Body of pancreas (tissue), 4 donors: Measurements from ENCODE around the gene CLCF1. TPM values are rescaled to one million over a fixed set of nuclear protein-coding genes. Genes with fewer than 3 reads are reported as not detected.

Experiments
- ATAC-seq: fragments of 150-250 bp; one replicate; pipeline ENCODE4 v1.9.1; 2016
- DNase-seq, 4 donors: peaks; one replicate each; pipeline ENCODE4 v3.0.0-alpha.2; 2019
- H3K27ac ChIP-seq, 4 donors: fragments of 200-600 bp; sonication (generic); 1 replicate in 3 of 4; 2 replicates in 1 of 4; pipeline versions ENCODE4 v1.5.1 to v1.6.1; 2016 to 2019; ENCODE audit warnings: mild to moderate bottlenecking in 1 of 4, mixed read lengths in 1 of 4, moderate library complexity in 1 of 4
- H3K27me3 ChIP-seq, 2 donors: fragments of 200-600 bp; sonication (generic); one replicate each; pipeline ENCODE4 v1.6.0; 2016; ENCODE audit warnings: mild to moderate bottlenecking in 1 of 2
- H3K36me3 ChIP-seq, 2 donors: fragments of 200-600 bp; sonication (generic); replicated peaks in 1 of 2; 2 replicates each; pipeline ENCODE4 v1.5.1; 2016; ENCODE audit warnings: low read depth in 2 of 2; ENCODE audit not compliant: insufficient read depth in 1 of 2
- H3K4me1 ChIP-seq: fragments of 200-600 bp; sonication (generic); one replicate; pipeline ENCODE4 v1.6.0; 2016
- H3K4me3 ChIP-seq, 2 donors: fragments of 200-600 bp; sonication (generic); 1 replicate in 1 of 2; 2 replicates in 1 of 2; pipeline ENCODE4 v1.5.1; 2016 to 2019
- H3K9me3 ChIP-seq, 3 donors: fragments of 200-600 bp; sonication (generic); 1 replicate in 2 of 3; 2 replicates in 1 of 3; pipeline ENCODE4 v1.5.1; 2016
- POLR2A ChIP-seq, 3 donors: fragments of 450-650 bp; IDR thresholded peaks; one replicate each; pipeline ENCODE4 v1.6.1; 2016; ENCODE audit warnings: antibody characterized with exemption in 3 of 3, mild to moderate bottlenecking in 2 of 3
- WGBS, 2 donors: methylation state at CpG; one replicate each; pipeline ENCODE4 v1.1.5; 2017; 5-methylcytosine and 5-hydroxymethylcytosine counted together
- intact Hi-C: fragments of 100-400 bp; cut with DNase I; formaldehyde crosslinking; loops from one replicate; pipeline ENCODE4 v1.15.1; 2023
- total RNA-seq, 2 donors: library from RNA; depleted of rRNA; stranded (reverse); fragments of >200 nt; gene quantifications; one replicate each; pipeline ENCODE4 v1.1.0, GENCODE V29; 2016
- TF ChIP-seq, protein P1 (sequence below), 7 experiments: fragments of 450-650 bp in 4 of 7; fragments of 200-600 bp in 3 of 7; sonication (generic) in 3 of 7; IDR thresholded peaks; one replicate each; pipeline ENCODE4 v1.5.1; 2016 to 2019; ENCODE audit warnings: antibody characterized with exemption in 7 of 7

CLCF1 gene
- 10 to 100 TPM in 1 of 2 donors, 1 to 10 TPM in 1; 2.3 to 14.5 TPM for total RNA-seq

DNA sequence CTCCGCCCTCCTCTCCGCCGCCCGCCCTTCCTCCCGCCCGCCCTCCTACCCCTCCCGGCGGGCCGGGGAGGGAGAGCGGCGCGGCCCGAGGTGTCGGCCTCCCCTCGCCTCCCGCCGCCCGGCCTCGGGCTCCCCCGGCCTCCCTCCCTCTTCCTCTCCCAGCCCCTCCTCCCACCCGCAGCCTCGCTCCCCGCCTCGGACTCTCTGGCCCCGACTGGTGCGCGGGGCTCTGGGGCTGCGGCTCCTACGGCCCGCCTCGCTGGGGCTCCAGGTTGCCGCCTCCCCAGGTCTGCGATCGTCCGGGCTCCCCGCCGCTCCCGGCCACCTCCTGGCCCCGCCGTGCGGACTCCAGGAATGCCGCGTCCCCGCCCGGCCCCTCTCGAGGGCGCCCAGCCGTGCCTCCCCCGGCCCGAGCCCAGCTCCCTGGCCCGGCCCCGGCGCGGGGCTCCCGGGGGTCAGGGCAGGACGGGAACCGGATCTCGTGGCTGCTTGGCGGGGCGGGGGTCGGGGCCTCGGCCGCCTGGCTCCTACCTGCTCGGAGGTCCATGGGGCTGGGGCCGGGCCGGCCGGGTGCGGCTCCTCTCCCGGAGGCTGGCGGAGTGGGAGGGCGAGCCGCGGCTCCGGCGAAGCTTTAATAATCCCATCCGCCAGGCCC is at the start of gene CLCF1:
TSS of gene CLCF1 (minus strand) at position 606 of the 655 bp plus-strand sequence. CDS start at position 547, 59 bp downstream.
- Histone ChIP-seq H3K27ac (peak within 1 kb of the TSS; percentile 89 to 95 (median 92)), H3K27me3 (no peaks in the 10 kb centered on the region), H3K36me3 (no peaks in the 10 kb centered on the region), H3K4me1 (peaks cover 38% of the 10 kb centered on the region), H3K9me3 (no peaks in the 10 kb centered on the region), H3K4me3 (peak within 1 kb of the TSS; percentile 34 to 50)
- ATAC-seq (peak; percentile 59), DNase-seq (peak; percentile 68 to 78 (median 72))
- peak; percentile 36 to 58 (median 53) for TF ChIP-seq POLR2A (IDR thresholded peaks at IDR 0.05)
- TF ChIP-seq, protein P1, sequence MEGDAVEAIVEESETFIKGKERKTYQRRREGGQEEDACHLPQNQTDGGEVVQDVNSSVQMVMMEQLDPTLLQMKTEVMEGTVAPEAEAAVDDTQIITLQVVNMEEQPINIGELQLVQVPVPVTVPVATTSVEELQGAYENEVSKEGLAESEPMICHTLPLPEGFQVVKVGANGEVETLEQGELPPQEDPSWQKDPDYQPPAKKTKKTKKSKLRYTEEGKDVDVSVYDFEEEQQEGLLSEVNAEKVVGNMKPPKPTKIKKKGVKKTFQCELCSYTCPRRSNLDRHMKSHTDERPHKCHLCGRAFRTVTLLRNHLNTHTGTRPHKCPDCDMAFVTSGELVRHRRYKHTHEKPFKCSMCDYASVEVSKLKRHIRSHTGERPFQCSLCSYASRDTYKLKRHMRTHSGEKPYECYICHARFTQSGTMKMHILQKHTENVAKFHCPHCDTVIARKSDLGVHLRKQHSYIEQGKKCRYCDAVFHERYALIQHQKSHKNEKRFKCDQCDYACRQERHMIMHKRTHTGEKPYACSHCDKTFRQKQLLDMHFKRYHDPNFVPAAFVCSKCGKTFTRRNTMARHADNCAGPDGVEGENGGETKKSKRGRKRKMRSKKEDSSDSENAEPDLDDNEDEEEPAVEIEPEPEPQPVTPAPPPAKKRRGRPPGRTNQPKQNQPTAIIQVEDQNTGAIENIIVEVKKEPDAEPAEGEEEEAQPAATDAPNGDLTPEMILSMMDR (IDR thresholded peaks at IDR 0.05), result no peak
- 0% methylated on average over 17 to 72 of the region's 76 CpGs for WGBS, 2 donors
- intact Hi-C loops, result no loop called here

GRCh38 chr11:67422891-67423290 is 49.5 kb upstream of the CLCF1 start:
- intact Hi-C loops, result no loop called here
- no peak overlapping the region for H3K4me3 ChIP-seq
- 75% methylated on average over 6 of the region's 6 CpGs for WGBS, 2 donors
- no peaks in the 10 kb centered on the region for H3K36me3 ChIP-seq
- DNase-seq (no peak), ATAC-seq (no peak)
- peaks cover 38% of the 10 kb centered on the region for H3K4me1 ChIP-seq
- no peaks in the 10 kb centered on the region for H3K9me3 ChIP-seq
- H3K27ac ChIP-seq, result no peak overlapping the region
- no peak for TF ChIP-seq POLR2A (IDR thresholded peaks at IDR 0.05)
- TF ChIP-seq, protein P1 (IDR thresholded peaks at IDR 0.05), result no peak
- H3K27me3 ChIP-seq, result no peaks in the 10 kb centered on the region

DNA sequence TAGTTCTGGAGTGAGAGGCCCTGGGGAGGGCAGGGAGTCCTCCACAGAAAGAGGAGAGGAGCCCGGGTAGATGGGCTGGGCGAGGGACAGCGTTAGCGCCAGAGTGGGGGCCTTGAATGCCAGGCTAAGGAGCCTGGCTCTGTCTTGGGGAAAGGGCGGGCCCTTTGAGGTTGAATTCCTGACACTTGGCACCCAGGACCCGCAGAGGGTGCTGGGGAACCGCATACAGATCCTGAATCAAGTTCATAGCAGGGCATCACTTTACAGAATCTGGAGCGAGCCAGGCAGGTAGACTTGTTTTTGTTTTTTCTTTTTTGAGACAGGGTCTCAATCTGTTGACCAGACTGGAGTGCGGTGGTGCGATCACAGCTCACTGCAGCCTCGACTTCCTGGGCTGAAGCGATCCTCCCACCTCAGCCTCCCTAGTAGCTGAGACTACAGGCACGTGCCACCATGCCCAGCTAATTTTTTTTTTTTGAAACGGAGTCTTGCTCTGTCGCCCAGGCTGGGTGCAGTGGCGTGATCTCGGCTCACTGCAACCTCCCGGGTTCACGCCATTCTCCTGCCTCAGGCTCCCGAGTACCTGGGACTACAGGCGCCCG is 48.1 kb upstream of the CLCF1 start:
- peak in 2 of 3 donors; percentile 70 for TF ChIP-seq POLR2A (IDR thresholded peaks at IDR 0.05)
- TF ChIP-seq, protein P1 (IDR thresholded peaks at IDR 0.05), result no peak
- peak overlapping the region; percentile 52 to 98 (median 89) for H3K27ac ChIP-seq
- no peak overlapping the region for H3K4me3 ChIP-seq
- no peaks in the 10 kb centered on the region for H3K27me3 ChIP-seq
- WGBS, 2 donors, result 67 to 74% methylated on average over 21 to 22 of the region's 22 CpGs
- intact Hi-C loops, result no loop called here
- H3K4me1 ChIP-seq, result peaks cover 43% of the 10 kb centered on the region
- no peaks in the 10 kb centered on the region for H3K9me3 ChIP-seq
- DNase-seq (no peak), ATAC-seq (peak; percentile 7)
- no peaks in the 10 kb centered on the region for H3K36me3 ChIP-seq

DNA sequence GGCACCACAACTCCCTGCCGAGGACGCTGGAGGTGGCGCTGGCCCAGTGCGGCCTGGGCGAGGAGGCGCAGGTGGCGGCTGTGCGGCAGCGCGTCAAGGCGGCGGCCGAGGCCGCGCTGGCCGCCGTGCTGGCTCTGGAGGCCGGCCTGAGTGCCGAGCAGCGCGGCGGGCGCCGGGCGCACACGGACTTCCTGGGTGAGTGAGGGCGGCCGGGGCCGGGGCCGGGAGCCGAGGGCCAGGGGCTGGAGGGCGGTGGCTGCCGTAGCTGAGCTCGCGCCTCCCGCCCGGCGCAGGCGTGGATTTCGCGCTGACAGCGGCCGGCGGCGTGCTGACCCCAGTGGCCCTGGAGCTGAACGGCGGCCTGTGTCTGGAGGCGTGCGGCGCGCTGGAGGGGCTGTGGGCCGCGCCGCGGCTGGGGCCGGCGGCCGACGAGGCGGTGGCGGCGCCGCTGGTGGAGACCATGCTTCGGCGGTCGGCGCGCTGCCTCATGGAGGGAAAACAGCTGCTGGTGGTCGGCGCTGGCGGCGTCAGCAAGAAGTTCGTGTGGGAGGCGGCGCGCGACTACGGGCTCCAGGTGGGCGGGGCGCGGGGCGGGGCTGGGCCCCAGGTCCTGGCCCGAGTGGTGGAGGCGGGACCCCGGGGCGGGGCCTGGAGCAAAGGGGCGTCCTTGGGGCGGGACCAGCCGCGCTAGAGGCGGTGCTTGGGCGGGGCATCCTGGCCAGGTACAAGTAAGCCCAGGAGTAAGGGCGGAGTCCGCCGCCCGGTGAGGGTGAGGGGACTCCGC is 47.4 kb upstream of the CLCF1 start:
- TF ChIP-seq, protein P1 (IDR thresholded peaks at IDR 0.05), result no peak
- TF ChIP-seq POLR2A (IDR thresholded peaks at IDR 0.05), result peak in 1 of 3 donors; percentile 81
- DNase-seq (peak; percentile 97 to 99 (median 99)), ATAC-seq (peak; percentile 95)
- peak overlapping the region in 1 of 2 donors; percentile 8 for H3K4me3 ChIP-seq
- H3K27ac ChIP-seq, result peak overlapping the region; percentile 81 to 98 (median 96)
- H3K36me3 ChIP-seq, result no peaks in the 10 kb centered on the region
- H3K4me1 ChIP-seq, result peaks cover 50% of the 10 kb centered on the region
- H3K9me3 ChIP-seq, result no peaks in the 10 kb centered on the region
- no peaks in the 10 kb centered on the region for H3K27me3 ChIP-seq
- intact Hi-C loops, result no loop called here
- WGBS, 2 donors, result 0% methylated on average over 2 to 93 of the region's 97 CpGs
